Adipose tissue (tissue), 3 donors: ENCODE measurements around the gene CHIC2. TPM values are rescaled to one million over a fixed set of nuclear protein-coding genes. Genes with fewer than 3 reads are reported as not detected.
A peak's percentile ranks its signal among the peaks of the same experiment; 100 is the strongest.

ENCODE experiments used
- H3K27ac ChIP-seq: one replicate; pipeline ENCODE4 v1.5.1; 2013; ENCODE audit warnings: low read depth, low read length
- WGBS, 3 donors: extraction: QIAGEN DNeasy Blood & Tissue Kit; methylation state at CpG; one replicate each; pipeline ENCODE4 v1.1.7; 2013; 5-methylcytosine and 5-hydroxymethylcytosine counted together
- polyA plus RNA-seq, 3 donors: library from polyadenylated mRNA; stranded (reverse); fragments of 200-250 nt; gene quantifications; one replicate each; pipeline ENCODE4 v1.2.3, GENCODE V29; 2013
- donor health status: healthy with polysubstance abuse.
- donor health status: Bipolar disorder and iron deficiency.
- donor health status: healthy.

The CHIC2 gene
- polyA plus RNA-seq, 3 donors, result 8.8 to 29.0 (median 23.4) TPM

DNA sequence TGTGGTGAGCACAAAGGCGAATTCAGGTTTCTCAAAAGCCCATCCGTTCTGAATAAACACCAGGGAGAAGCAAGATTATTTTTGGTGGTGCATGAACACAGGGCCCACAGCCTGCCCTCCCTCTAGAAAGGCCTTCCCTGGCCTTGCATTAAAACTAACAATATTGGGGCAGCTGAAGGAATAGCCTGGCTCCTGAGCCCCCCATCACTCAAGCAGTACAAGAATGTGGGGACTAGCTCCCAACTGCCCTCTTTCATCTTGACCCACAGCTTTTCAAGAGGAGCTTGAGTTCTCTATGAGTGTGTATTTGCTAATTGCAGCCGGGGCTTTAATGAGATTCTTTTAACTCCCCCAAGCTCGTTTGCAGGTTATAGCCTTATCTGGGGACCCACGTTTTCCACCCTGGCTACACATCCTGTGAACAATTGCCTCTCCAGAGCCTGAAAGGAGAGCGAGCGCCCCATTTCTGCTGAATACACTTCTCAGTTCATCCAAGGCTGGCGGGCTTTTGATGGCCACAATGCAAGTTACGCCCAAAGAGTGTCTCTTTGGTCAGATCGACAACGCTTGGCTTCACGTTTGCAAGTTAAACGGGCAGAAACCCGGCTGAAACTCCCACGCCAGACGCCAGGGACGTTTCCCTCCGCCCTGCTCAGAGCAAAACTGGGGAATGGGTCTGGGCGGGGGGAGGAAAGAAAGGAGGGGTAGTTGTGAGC is 30.9 kb upstream of the CHIC2 start:
- WGBS, 3 donors, result 21 to 40% (median 32%) methylated on average over 19 of the region's 19 CpGs
- H3K27ac ChIP-seq, result no peak overlapping the region

GRCh38 chr4:54094451-54094850 is 30.0 kb upstream of the CHIC2 start:
- WGBS, 3 donors, result 47 to 61% (median 47%) methylated on average over 6 of the region's 6 CpGs
- H3K27ac ChIP-seq, result no peak overlapping the region

- no peak overlapping the region for H3K27ac ChIP-seq
- WGBS, 3 donors, result 18 to 31% (median 30%) methylated on average over 37 of the region's 37 CpGs
Measured at GRCh38 chr4:54093324-54094240, 29.2 kb upstream of the CHIC2 start.

DNA sequence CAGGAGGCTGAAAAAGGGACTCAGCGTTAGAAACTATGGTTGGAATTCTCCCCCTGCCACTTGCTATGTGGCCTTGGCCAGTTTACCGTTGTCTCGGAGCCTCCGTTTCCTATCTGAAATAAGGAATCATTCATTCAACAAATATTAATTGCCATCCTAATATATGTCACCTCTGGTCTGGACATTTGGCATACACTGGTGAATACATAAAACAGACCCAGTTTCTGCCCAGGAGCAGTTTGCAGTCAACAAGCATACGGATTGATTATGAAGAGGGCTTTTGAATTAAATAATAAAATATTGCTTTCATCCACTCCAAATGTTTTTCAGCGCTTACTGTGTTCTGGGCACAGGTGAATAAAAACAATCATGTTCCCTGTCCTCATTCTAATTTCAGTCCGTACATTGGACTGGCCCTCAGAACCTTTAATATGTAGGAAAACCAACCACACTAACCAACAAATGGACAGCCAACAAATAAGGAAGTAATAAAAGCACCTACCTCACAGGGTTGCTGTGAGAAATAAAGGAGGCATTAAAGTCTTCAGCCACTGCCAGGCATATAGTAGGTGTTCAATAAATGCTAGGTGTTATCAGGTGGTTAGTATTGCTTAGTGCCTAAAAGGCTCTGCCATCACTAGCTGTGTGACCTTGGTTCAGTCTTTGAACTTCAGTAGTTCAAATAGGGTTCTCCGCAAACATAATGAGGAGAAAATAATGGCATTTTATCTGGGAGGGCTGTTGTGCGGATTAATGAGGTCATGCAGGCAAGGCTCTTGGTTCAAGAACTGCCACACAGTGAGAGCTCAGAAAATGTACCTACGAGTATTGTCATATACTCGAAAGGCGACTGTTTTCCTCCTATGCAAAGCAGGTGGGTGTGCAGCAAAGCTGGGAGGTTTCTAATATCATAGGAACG is 28.3 kb upstream of the CHIC2 start:
- no peak overlapping the region for H3K27ac ChIP-seq
- WGBS, 3 donors, result 16 to 25% (median 20%) methylated on average over 13 of the region's 13 CpGs

GRCh38 chr4:54091637-54092404 is 27.4 kb upstream of the CHIC2 start:
- no peak overlapping the region for H3K27ac ChIP-seq

DNA sequence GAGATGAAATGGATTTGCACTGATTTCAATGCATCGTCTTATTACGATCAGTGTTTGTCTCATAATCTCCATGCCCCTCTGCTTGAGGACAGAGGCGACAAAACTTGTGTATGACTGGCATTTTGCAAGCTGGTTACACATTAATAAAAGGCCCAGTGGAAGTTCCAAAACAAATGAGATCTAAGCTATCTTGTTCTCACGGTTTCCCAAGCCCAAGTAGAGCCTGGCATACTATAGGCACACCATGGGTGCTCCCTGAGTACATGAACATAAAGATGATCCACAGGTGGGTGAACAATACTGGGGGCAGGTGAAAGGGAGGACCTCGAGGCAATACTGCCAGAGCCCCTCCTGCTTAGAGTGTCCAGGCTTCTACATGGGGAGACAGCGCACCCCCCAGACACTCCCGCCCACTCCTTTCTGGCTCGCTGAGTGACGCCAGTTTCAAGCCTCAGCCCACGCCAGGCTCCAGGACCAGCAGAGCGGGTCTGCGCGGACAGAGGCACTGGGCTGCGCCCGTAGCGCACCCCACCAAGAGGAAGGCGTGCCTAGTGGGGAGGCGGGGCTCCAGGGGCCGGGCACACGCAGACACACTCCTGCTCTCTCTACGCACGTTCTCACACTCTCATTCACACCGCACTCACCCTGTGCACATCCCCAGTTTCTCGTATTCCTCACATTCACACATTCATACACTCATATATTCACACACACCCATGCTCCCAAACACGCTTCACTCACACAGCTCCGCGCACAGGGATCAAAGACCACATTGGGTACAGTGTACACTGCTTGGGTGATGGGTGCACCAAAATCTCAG is 26.6 kb upstream of the CHIC2 start:
- H3K27ac ChIP-seq, result no peak overlapping the region
- 11 to 23% (median 21%) methylated on average over 24 to 27 of the region's 27 CpGs for WGBS, 3 donors

More at GRCh38 chr4:54091637-54092404, 27.4 kb upstream of the CHIC2 start:
- WGBS, 3 donors, result 1% methylated on average over 48 of the region's 48 CpGs

GRCh38 chr4:54090404-54090803 is 26.0 kb upstream of the CHIC2 start:
- no peak overlapping the region for H3K27ac ChIP-seq
- 81 to 93% (median 85%) methylated on average over 8 of the region's 8 CpGs for WGBS, 3 donors

DNA sequence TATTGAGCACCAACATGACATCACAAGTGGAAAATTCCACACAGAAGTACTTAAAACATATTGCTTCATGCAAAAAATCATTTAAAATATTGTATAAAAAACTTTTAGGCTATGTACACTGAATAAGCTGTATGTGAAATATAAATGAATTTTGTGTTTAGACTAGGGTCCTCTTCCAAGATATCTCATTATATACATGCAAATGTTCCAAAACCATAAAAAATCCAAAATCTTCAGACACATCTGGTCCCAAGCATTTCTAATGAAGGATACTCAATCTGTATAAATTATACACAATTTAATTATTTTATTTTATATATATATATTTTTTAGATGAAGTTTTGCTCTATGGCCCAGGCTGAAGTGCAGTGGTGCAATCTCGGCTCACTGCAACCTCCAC is 25.5 kb upstream of the CHIC2 start:
- 100% methylated on average over 1 of the region's 1 CpG for WGBS, 3 donors

GRCh38 chr4:54085284-54085683 is 20.9 kb upstream of the CHIC2 start:
- no peak overlapping the region for H3K27ac ChIP-seq
- 82 to 90% (median 85%) methylated on average over 3 of the region's 3 CpGs for WGBS, 3 donors

More for the DNA sequence above, 25.5 kb upstream of the CHIC2 start:
- H3K27ac ChIP-seq, result no peak overlapping the region

GRCh38 chr4:54082168-54082567 is 17.8 kb upstream of the CHIC2 start:
- whole genome bisulfite sequencing, 3 donors, result 60% methylated on average over 1 of the region's 1 CpG
- H3K27ac ChIP-seq, result no peak overlapping the region

DNA sequence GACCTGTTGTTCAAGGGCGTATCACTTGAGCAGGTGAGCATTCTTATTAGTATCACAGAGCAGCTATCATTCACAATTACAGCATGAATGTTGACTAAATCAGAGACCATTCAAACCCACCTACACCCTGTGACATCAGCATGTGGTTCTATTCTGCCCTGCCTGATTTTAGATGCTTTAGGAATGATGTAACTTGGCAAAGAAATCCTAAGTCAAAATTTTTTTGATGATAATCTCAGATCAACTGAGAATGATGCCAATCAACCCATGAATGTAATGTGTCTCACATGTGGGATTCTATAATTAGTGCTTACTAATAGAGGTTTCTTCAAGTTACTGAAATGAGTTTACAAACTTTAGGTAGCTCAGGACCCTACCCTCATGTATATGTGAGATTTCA is 13.4 kb upstream of the CHIC2 start:
- WGBS, 3 donors, result 96 to 97% (median 97%) methylated on average over 1 of the region's 1 CpG

DNA sequence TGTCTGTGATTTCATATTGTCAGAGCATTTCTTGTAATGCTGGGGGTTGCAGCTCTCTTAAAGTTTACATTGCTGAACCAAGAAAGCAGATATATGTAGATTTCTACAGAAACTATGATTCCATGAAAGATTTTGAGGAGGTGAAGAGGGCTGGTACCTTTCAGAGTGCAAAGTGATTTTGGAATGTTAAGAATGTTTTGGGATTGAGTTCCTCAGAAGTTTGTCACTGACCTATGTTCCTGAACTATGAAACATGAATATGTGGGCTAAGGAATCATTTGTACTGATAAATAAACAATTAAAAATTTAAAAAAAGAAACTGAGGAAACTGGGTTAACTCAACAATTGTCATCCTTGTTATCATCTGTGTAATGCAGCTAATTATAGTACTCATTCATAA is 12.3 kb upstream of the CHIC2 start:
- H3K27ac ChIP-seq, result no peak overlapping the region

More for the DNA sequence above, 13.4 kb upstream of the CHIC2 start:
- H3K27ac ChIP-seq, result no peak overlapping the region

GRCh38 chr4:54074381-54074780 is 10.0 kb upstream of the CHIC2 start:
- H3K27ac ChIP-seq, result no peak overlapping the region

DNA sequence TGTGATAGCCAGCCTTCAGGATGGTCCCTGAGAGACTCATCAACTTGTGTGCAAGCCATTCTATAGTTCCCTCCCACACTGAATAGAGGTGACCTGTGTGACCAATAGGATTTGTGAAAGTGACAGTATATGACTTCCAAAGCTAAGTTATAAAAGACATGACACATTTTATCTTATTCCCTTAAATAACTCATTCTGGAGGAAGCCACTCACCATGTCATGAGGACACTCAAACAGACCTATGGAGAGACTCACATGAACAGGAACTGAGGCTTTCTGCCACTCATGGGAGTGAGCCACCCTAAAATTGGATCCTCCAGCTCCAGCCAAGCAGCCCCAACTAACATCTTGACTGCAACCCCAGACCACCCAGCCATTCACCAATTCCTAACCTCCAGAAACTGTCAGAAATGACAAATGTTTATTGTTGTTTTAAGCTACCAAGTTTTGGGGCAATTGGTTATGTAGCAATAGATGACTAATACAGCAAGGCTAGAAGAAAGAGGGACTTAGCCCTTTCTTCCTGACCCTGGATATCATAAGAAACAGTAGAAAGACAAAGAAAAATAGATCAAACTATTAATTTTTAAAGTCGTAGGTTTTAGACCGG is 9.0 kb upstream of the CHIC2 start:
- WGBS, 3 donors, result 97 to 98% (median 98%) methylated on average over 2 of the region's 2 CpGs
- no peak overlapping the region for H3K27ac ChIP-seq

GRCh38 chr4:54067166-54067565 is 2.8 kb upstream of the CHIC2 start:
- H3K27ac ChIP-seq, result no peak overlapping the region
- 37 to 64% (median 55%) methylated on average over 5 of the region's 5 CpGs for WGBS, 3 donors

DNA sequence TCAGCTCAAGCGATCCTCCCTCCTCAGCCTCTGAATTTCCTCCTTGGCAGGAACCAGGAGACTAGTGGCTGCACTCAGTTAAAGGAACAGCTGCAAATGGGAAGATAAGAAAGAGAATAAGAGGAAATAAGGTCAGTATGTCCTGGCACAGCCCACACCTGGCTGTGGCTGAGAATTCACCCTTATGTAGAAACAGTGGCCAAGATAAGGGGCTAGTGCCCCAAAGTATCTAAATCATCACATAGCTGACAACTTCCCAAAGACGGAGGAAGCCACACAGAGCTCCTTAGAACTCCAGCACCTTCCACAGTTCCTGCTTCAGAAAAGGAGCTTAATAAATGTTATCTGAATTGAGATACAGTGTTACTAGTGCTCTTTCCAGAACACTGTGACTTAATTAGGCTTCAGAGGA is 2.3 kb upstream of the CHIC2 start:
- 23 to 43% (median 35%) methylated on average over 2 of the region's 2 CpGs for WGBS, 3 donors
- no peak overlapping the region for H3K27ac ChIP-seq

DNA sequence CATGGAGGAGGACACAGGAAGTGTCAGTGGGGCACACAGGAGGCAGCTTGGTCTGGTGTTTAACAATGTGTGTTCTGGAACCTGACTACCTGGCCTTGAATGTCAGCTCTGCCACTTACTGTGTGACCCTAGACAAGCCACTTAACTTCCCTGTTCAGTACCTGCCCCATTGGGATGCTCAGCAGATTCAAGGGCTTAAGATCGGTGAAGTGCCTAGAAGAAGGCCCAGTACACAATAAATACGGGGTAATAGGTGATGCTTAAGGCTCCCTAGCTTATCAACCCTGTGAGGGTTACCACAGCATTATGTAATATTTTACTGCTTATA is 1.6 kb upstream of the CHIC2 start:
- whole genome bisulfite sequencing, 3 donors, result 79 to 88% (median 86%) methylated on average over 2 of the region's 2 CpGs
- peak overlapping the region; percentile 65 for H3K27ac ChIP-seq
